Coronary artery (tissue), 2 donors: ENCODE data around the gene FGD5.

Experiments
- DNase-seq: peaks from one replicate; pipeline ENCODE4 v3.0.0-alpha.2; 2017; ENCODE audit warnings: low spot score
- H3K27ac ChIP-seq, 2 donors: fragments of 200-600 bp; sonication (generic); one replicate each; pipeline ENCODE4 v1.5.1; 2016 to 2019
- H3K4me3 ChIP-seq: fragments of 200-600 bp; sonication (generic); 2 replicates; pipeline ENCODE4 v1.5.1; 2016; ENCODE audit warnings: mild to moderate bottlenecking, moderate library complexity
- TF ChIP-seq, protein P1 (sequence below): fragments of 200-600 bp; sonication (generic); IDR thresholded peaks from one replicate; pipeline ENCODE4 v1.5.1; 2019; ENCODE audit warnings: antibody characterized with exemption

Gene FGD5

DNA sequence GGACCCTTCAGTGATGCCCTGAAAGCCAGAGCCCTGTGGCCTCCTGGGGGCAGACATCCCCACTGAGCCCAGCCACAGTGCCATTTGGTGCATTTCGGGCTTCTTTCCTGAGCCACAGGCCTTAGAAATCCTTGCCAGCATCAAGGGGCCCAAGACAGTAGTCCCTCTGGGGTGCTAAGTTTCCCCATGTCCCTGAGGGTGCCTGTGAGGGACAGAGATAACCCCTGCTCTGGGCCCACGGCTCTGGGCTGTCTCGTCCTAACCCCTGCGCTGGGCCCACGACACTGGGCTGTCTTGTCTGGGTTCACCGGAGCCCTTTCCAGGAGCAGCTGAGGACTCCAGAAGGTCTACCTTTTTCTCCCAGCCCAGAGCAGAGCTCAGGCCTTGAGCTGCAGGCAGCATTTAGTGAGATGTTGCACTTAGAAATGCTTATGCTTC, 45.1 kb upstream of the FGD5 start:
- H3K4me3 ChIP-seq, result no peak overlapping the region
- TF ChIP-seq, protein P1, sequence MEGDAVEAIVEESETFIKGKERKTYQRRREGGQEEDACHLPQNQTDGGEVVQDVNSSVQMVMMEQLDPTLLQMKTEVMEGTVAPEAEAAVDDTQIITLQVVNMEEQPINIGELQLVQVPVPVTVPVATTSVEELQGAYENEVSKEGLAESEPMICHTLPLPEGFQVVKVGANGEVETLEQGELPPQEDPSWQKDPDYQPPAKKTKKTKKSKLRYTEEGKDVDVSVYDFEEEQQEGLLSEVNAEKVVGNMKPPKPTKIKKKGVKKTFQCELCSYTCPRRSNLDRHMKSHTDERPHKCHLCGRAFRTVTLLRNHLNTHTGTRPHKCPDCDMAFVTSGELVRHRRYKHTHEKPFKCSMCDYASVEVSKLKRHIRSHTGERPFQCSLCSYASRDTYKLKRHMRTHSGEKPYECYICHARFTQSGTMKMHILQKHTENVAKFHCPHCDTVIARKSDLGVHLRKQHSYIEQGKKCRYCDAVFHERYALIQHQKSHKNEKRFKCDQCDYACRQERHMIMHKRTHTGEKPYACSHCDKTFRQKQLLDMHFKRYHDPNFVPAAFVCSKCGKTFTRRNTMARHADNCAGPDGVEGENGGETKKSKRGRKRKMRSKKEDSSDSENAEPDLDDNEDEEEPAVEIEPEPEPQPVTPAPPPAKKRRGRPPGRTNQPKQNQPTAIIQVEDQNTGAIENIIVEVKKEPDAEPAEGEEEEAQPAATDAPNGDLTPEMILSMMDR, result no peak
- peak; percentile 52 for DNase-seq
- H3K27ac ChIP-seq, result no peak overlapping the region

DNA sequence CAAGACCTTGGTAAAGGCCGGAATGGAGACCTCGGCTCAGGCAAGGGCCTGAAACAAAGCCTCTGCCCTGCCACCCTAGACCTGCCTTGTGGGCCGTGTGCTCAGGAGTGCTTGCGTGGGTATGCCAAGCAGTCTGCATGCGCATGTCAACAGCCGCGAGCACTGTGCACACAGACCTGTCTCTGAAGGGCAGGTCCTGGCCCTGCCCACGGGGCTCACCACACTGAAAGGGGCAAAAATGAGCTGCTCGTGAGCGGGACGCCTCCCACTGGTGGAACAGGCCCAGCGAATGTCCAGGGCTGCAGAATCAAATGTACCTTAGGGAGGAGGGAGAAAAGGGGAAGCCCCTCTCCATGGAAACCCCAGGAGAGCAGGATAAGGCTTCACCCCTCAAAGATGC, 44.3 kb upstream of the FGD5 start:
- Histone ChIP-seq H3K27ac (no peak overlapping the region), H3K4me3 (no peak overlapping the region)
- DNase-seq, result peak; percentile 61
- TF ChIP-seq, protein P1, result no peak

DNA sequence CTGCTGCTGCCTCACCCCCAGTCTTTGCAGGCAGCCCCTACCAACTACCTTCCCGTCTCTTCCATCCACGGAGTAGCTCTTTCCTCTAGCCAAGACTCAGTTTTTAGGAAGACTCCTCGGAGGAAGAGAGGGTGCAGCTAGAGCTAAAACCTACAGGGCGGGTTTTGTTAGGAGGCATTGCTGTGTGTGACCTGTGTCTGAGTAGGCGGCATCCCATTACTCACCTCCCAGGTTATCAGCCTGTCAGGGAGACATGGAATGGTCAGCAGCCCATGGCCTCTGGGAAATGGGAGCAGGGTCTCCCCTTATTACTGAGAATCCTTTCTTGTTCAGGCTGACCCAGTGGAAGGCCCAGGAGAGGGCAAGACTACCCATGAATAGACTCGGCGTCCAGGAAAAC, 43.8 kb upstream of the FGD5 start:
- no peak overlapping the region for H3K27ac ChIP-seq
- no peak overlapping the region for H3K4me3 ChIP-seq
- DNase-seq, result peak; percentile 9
- TF ChIP-seq, protein P1, result no peak

DNA sequence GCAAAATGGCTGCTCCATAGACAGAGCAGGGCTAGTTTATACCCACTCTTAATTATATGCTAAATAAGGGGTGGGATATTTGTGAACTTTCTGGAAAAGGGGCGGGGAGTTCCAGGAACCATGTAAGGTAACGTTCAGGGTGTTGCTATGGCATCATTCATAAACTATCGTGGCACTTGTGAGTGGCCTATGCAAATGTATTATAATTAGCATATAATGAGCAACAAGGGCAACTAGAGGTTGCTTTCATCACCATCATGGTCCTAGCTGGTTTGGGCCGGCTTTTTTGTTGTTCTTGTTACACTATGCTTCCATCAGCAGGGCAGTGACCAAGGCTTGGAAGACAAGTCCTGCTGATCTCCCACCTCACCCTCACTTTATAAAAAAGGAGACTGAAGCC, 43.2 kb upstream of the FGD5 start:
- Histone ChIP-seq H3K27ac (no peak overlapping the region), H3K4me3 (no peak overlapping the region)
- TF ChIP-seq, protein P1, result no peak
- peak; percentile 16 for DNase-seq

DNA sequence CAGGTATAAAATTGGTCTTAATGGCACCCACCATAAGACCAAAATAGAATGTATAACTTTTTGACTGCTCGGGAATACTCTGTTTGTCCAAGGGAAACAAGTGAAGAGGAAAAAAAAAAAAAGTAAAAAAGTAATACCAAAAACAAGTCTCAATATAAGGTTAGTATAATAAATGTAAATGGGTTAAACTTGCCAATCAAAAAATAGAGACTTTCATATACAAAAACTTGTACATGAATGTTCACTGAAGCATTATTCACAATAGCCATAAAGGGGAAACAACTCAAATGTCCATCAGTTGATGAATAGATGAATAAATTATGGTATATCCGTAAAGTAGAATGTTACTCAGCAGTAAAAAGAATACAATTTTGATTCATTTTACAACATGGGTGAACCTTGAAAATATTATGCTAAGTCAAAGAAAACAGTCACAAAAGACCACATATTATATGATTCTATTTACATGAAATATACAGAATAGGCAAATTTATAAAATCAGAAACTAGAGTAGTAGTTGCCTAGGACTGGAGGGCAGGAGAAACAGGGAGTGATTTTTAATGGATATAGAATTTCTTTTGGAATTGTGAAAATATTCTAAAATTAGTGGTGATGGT, 39.6 kb upstream of the FGD5 start:
- no peak for DNase-seq

DNA sequence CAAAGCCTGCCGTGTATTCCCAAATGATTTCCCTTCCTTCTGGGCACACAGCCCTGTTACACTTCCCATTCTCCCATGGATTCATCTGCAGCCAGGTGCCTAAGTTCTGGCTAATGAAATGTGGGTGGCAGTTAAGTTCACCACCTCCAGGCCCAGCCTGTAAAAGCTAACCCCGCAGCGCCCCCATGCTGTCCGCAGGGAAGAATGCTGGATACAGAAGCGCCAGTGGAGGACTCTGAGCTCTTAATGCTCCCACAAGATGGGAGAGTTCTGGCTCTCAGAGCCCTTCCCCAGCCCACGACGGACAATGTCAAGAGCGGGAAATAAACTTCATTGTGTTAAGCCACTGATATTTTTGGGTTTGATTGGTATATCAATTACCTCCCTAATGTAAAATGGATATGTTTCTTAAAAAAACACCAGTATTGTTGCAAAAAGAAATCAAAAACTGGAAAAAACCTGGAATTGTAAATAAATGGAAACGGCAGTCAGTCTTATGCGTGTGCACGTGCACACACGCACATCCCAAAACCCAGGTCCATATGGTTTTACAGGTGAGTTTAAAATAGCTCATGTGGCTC, 37.7 kb upstream of the FGD5 start:
- TF ChIP-seq, protein P1, result no peak
- peak; percentile 38 for DNase-seq
- no peak overlapping the region for H3K4me3 ChIP-seq
- H3K27ac ChIP-seq, result no peak overlapping the region

More for the DNA sequence above, 39.6 kb upstream of the FGD5 start:
- H3K27ac ChIP-seq, result no peak overlapping the region
- no peak overlapping the region for H3K4me3 ChIP-seq
- TF ChIP-seq, protein P1, result no peak

DNA sequence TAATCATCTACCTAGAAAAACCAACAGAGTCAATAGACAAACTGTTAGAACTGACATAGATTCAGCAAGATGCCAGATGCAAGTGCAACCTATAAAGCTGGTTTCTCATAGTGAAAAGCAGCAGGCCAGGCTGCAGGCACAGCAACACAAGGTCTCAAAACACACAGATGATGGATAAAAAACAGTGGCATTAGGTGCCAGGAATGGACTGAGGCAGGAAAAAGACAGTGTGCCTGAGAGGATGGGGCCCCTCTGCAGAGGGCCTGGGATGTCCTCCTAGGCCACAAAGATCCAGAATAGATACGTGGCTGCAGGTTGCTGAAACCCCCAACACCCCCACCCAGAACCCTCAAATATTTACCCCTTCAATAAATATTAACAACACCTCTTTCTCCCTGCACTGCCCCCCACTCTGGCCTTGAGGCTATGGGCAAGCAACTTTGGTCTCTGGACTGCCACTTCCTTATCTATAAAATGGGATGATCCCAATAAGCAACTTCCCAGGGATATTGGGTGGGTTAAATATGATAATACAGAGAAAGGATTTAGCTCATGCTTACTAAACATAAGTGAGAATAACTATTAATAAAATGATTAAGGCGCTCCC, 35.2 kb upstream of the FGD5 start:
- Histone ChIP-seq H3K27ac (no peak overlapping the region), H3K4me3 (no peak overlapping the region)
- TF ChIP-seq, protein P1, result no peak
- no peak for DNase-seq
